HG03378 (cell line): ENCODE results near the gene PRX.
"Not testable (repeated sequence)": the region's sequence is repeated elsewhere in the genome, so short reads cannot be mapped to it uniquely, and the experiment has no call there.

Experiments used
- ATAC-seq: cut with Tn5 transposase; IDR thresholded peaks from one replicate; pipeline ENCODE4 v1.9.1; 2021; ENCODE audit warnings: mild to moderate bottlenecking, moderate library complexity; ENCODE audit not compliant: unreplicated experiment

Gene PRX

GRCh38 chr19:40418040-40418439, 4.9 kb upstream of the PRX start:
- ATAC-seq: no peak

DNA sequence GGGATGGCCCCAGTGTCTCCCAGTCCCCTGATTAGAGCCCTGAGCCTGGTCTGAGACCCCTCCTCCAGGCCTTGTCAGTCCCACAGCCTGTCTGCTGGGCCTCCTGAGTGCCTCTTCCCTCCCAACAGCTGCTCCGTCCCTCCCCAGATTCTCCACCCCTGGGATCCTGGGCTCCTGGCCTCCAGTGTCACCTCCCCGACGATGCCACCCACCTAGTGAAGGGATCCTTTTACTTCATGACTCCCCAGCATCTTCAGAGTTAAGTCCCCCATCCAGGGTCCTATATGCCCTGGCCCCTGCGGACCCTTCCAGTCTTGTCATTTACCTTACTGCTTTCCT, 4.4 kb upstream of the PRX start:
- no peak for ATAC-seq

- no peak for ATAC-seq
These were observed 3.9 kb upstream of the PRX start for GRCh38 chr19:40416918-40417642.

DNA sequence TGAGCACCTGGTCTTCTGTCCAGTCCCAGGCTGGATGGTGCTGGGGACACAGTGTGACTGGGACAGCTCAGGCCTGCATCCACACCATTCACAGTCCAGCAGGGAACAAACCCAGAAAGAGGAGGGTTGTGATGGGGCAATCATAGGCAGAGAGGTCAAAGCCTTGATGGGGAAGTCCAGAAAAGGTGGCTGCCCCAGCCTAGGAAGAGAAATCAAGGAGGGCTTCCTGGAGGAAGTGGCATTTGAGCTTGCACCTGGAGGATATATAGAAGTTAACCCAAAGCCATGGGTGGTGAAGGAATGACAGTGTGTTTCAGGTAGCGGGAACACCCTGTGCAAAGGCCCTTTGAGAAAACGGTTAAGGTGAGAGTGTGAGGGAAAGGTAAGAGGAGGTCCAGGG, 2.6 kb upstream of the PRX start:
- no peak for ATAC-seq

- ATAC-seq: no peak
These were observed 1.7 kb upstream of the PRX start for GRCh38 chr19:40414542-40415535.

GRCh38 chr19:40412866-40413265, 312 bp downstream of the PRX start:
- ATAC-seq: no peak

- no peak for ATAC-seq
These were observed 1.1 kb downstream of the PRX start for GRCh38 chr19:40411958-40412499.

DNA sequence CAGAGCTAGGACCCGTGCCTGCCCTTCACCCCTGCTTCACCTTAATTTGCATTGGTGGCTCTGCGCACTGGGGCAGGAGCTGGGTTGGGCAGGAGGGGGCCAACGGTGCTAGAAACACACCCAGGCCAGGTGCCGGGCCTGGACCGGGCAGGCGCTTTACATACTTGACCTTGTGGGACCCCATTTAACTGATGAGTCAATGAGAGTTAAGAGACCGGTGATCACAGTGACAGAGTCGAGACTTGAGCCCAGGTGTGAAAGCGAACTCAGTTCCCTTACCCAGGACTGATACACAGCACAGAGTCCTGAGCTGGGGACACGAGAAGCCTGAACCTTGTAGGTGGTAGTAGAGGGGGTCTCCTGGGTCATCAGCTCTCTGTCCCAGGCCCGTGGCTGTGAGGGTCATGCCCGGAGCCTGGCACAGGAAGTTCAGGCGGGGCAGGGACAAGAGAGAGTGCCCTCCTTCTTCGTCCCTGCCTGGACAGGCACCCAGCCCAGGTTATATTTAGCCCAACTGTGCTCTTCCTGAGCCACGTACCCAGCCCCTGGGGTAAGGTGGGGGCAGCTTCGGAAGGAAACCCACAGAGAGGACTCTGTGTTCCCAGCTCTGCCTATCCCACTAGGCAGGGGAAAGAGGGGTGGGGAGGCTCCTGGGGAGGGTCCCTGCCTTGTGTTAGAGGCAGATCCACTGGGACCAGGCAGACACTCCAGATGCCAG, 1.9 kb downstream of the PRX start:
- no peak for ATAC-seq

- no peak for ATAC-seq
These were observed 3.2 kb downstream of the PRX start for GRCh38 chr19:40410030-40410389.

DNA sequence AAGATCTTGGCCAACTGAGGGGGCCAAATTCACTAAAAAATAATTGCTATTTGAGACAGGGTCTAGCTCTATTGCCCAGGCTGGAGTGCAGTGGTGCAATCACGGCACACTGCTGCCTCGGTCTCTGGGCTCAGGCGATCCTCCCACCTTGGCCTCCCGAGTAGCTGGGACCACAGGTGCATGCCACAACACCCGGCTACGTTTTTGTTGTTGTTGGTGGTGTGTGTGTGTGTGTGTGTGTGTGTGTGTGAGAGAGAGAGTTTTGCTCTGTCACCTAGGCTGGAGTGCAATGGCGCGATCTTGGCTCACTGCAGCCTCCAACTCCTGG, 4.6 kb downstream of the PRX start:
- ATAC-seq: not testable (repeated sequence)

DNA sequence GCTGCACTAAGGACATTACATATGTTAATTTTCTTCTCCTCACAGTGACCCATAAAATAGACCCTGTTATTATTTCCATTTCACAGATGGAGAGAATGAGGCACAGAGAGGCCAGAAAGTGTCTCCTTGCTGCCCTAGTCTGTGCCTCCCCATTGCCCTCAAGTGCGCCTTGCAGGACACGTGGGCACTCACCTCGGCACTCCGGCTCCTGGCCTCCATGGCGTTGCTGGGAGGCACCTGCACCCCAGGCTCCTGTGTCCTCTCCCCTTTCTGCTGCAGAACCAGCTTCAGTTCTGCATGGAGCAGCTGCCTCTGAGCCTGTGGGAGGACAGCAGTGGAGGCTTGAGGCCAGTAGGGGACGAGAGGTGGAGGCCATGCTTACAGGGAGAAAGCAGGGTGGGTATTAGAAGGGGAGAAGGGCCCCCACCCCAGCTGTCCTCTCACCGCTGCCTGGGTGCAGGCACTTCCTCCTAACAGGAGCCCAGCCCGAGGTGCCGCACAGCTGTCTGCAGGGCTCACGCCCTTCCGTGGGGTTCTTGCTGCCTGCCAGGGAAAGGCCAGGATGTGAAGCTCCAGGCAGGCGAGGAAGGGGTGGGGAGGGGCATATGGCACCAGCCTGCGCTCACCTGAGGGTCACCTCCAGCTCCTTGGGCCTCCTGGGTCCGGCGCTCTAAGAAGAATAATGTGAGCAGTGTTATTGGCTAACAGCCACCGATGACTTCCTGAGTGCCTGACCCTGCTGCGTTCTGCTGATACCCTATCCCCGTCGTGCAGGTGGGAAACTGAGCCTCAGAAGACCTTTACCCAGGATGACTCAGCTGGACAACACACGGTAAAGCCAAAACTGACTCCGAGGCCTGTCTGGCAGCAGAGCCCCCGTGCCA, 5.2 kb downstream of the PRX start:
- no peak for ATAC-seq

GRCh38 chr19:40403262-40403984, 9.8 kb downstream of the PRX start:
- no peak for ATAC-seq

DNA sequence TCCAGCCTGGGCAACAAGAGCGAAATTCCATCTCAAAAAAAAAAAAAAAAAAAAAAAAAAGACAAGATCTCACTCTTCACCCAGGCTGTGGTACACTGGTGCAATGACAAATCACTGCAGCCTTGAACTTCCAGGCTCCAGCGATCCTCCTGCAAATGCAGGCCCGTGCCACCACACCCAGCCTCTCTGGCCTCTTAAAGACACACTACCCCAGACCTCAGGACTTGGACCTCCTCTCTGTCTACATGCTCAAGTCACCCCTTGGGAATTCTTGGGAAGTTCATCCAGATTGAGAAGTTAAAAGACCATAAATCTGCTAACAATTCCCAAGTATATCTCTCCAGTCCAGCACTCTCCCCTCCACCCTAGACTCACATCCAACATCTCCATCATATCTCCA, 12.6 kb downstream of the PRX start:
- no peak for ATAC-seq

GRCh38 chr19:40398417-40399131, 14.6 kb downstream of the PRX start:
- no peak for ATAC-seq

DNA sequence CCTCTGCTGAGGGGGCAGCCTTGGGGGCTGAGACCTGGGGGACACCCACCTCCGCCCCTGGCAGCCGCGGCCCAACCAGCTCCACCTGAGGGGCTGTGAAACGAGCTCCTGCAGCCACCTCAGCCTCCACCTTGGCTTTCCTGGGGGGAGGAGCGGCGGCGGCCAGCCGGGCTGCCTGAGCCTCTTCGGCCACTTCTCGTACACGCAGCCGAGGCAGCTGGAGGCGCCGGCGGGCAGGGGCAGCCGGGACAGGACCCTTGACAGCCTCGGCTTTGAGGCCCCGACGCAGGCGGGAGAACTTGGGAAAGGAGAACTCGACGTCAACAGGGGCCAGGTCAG, 15.6 kb downstream of the PRX start:
- no peak for ATAC-seq

GRCh38 chr19:40396886-40397567, 16.2 kb downstream of the PRX start:
- ATAC-seq: no peak

GRCh38 chr19:40395956-40396355, 17.2 kb downstream of the PRX start:
- ATAC-seq: no peak

GRCh38 chr19:40394816-40395210, 18.4 kb downstream of the PRX start:
- no peak for ATAC-seq
